NCI-H2171 treated with DMSO at 0.1 percent for 48 hours (cell line): ENCODE measurements around the gene BSDC1.

Experiments
- DNase-seq: peaks from one replicate; lab custom pipeline; 2025; lab: John Stamatoyannopoulos, UW

Gene BSDC1

GRCh38 chr1:32394890-32395432, 720 bp upstream of the BSDC1 start:
- peak; percentile 68 for DNase-seq

- no peak for DNase-seq
Observed at GRCh38 chr1:32393832-32394140, 455 bp downstream of the BSDC1 start.

- no peak for DNase-seq
Observed at GRCh38 chr1:32393136-32393535, 1.1 kb downstream of the BSDC1 start.

- no peak for DNase-seq
Observed at GRCh38 chr1:32392325-32392724, 1.9 kb downstream of the BSDC1 start.

- no peak for DNase-seq
Observed at GRCh38 chr1:32390904-32391870, 3.1 kb downstream of the BSDC1 start.

GRCh38 chr1:32388641-32389040, 5.6 kb downstream of the BSDC1 start:
- peak; percentile 30 for DNase-seq

GRCh38 chr1:32386676-32387392, 7.4 kb downstream of the BSDC1 start:
- DNase-seq, result no peak

GRCh38 chr1:32380057-32380456, 14.2 kb downstream of the BSDC1 start:
- DNase-seq, result no peak

- DNase-seq, result no peak
Observed at GRCh38 chr1:32377541-32378220, 16.6 kb downstream of the BSDC1 start.

- DNase-seq, result no peak
Observed at GRCh38 chr1:32376199-32376598, 18.0 kb downstream of the BSDC1 start.

- no peak for DNase-seq
Observed at GRCh38 chr1:32373996-32374592, 20.1 kb downstream of the BSDC1 start.

- no peak for DNase-seq
Observed at GRCh38 chr1:32372149-32372756, 22.0 kb downstream of the BSDC1 start.

GRCh38 chr1:32367912-32368635, 26.2 kb downstream of the BSDC1 start:
- DNase-seq, result no peak

GRCh38 chr1:32365445-32365844, 28.8 kb downstream of the BSDC1 start:
- DNase-seq, result no peak

- DNase-seq, result no peak
Observed at GRCh38 chr1:32364836-32365235, 29.4 kb downstream of the BSDC1 start.

GRCh38 chr1:32363713-32364112, 30.5 kb downstream of the BSDC1 start:
- no peak for DNase-seq

GRCh38 chr1:32362474-32363313, 31.5 kb downstream of the BSDC1 start, which contains the start of the genes FAM229A and TSSK3:
TSS of gene FAM229A (minus strand) at chr1:32362485. CDS start at chr1:32362091, 394 bp downstream.
TSS of gene TSSK3 (plus strand) at chr1:32362539. CDS start at chr1:32362702, 163 bp downstream.
- no peak for DNase-seq

- DNase-seq, result peak; percentile 35
Observed at GRCh38 chr1:32361674-32362473, 32.4 kb downstream of the BSDC1 start.

- no peak for DNase-seq
Observed at GRCh38 chr1:32361308-32361673, 33.0 kb downstream of the BSDC1 start.
